Measurements from ENCODE around the gene ARL6IP5. TPM values are rescaled to one million over a fixed set of nuclear protein-coding genes. Genes with fewer than 3 reads are reported as not detected.
A peak's percentile ranks its signal among the peaks of the same experiment; 100 is the strongest.

Gene ARL6IP5
- total RNA-seq, 4 donors from 2014 or later, result 35.9 to 101 (median 63.0) TPM

- H3K27me3 ChIP-seq, result no peaks in the 10 kb centered on the region
- TF ChIP-seq POLR2A (IDR thresholded peaks at IDR 0.05), result no peak
- H3K27ac ChIP-seq, result peak overlapping the region in 3 of 4 donors; percentile 53 to 96 (median 91)
- H3K4me3 ChIP-seq, result no peak overlapping the region
- no peak for DNase-seq
- intact Hi-C loops (cut with DNase I), result no loop called here
- H3K9me3 ChIP-seq, result no peaks in the 10 kb centered on the region
- H3K36me3 ChIP-seq, result peaks cover 0 to 25% (median 0%) of the 10 kb centered on the region in 3 donors
- WGBS, 2 donors, result 87% methylated on average over 5 of the region's 5 CpGs; no CpG with 5 or more reads in 1 of the 2 donors
- peaks cover 29 to 80% (median 53%) of the 10 kb centered on the region in 3 donors for H3K4me1 ChIP-seq
Observed at GRCh38 chr3:69096299-69096698, 11.6 kb downstream of the ARL6IP5 start.

DNA sequence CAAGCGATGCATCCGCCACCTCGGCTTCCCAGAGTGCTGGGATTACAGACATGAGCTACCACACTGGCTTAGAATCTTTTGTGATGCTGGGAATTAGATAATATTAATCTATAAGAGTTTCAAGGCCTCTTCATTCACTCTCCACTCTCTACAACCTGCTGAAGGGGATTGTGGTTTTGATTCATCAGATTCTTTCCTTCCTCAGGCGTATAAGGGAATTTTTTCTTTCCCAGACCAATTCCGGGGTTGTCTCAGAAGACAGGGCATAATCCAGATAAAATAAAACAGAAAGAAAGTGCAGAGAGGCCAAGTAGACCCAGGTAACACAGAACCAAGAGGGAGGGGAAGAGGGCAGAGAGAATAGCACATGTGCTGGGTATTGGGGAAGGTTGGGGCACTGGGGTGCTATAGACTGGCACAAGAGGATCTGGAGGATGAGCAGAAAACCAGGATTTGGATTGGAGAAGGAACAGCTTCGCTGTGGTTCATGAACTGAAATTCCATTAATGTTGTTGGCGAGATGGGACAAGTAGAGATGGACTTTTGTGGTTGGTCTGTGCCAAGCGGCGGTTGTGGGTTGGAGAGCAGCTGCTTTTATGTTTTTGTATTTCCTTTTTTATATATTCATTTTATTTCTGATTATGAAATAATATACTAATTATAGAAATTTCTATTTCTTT, 12.8 kb downstream of the ARL6IP5 start:
- DNase-seq, result no peak
- Histone ChIP-seq H3K27ac (peak overlapping the region in 1 of 4 donors; percentile 25), H3K9me3 (no peaks in the 10 kb centered on the region), H3K4me3 (no peak overlapping the region), H3K27me3 (no peaks in the 10 kb centered on the region), H3K36me3 (peaks cover 0 to 38% (median 8%) of the 10 kb centered on the region in 3 donors), H3K4me1 (peaks cover 19 to 68% (median 40%) of the 10 kb centered on the region in 3 donors)
- 65 to 68% methylated on average over 9 of the region's 9 CpGs for WGBS, 2 donors
- intact Hi-C loops (cut with DNase I), result no loop called here
- TF ChIP-seq CTCF (IDR thresholded peaks at IDR 0.05) (no peak), POLR2A (IDR thresholded peaks at IDR 0.05) (no peak)

DNA sequence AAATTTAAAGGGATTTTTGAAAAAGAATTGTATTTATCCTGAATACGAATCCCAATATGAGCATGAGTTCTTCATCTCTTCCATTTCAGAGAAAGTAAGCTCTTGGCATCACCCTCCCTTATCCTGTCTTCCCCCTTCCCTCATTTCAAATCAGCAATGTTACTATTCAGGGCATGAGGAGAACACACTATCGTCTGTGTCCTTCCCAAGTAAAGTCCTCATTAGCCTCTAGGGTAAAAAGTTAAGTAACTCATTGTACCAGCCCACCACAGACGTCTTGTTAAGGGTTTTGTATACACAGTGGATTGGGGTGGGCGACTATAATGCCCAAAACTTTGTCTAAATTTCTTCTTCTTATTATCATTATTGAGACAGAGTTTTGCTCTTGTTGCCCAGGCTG, 14.8 kb downstream of the ARL6IP5 start:
- intact Hi-C loops (cut with DNase I), result no loop called here
- Histone ChIP-seq H3K27me3 (no peaks in the 10 kb centered on the region), H3K4me3 (no peak overlapping the region), H3K27ac (no peak overlapping the region), H3K4me1 (peaks cover 5 to 47% (median 22%) of the 10 kb centered on the region in 3 donors), H3K36me3 (peaks cover 0 to 57% (median 16%) of the 10 kb centered on the region in 3 donors), H3K9me3 (no peaks in the 10 kb centered on the region)
- no peak for DNase-seq
- TF ChIP-seq CTCF (IDR thresholded peaks at IDR 0.05) (no peak), POLR2A (IDR thresholded peaks at IDR 0.05) (no peak)
- 83 to 97% methylated on average over 4 of the region's 4 CpGs for WGBS, 2 donors

DNA sequence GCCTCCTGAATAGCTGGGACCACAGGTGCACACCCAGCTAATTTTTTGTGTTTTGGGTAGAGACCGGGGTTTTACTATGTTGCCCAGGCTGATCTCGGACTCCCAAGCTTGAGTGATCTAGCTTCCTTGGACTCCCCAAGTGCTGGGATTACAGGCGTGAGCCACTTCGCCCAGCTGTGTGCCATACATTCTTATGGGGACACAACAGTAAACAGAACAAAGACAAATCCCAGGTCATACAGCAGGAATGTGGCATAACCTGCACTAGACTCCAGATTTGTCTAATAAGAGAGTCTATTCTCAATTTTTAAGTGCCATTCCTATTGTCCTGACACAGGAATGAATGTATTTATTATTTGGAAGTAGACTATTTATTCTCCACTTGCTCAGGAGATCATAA, 17.6 kb downstream of the ARL6IP5 start:
- H3K36me3 ChIP-seq, result peaks cover 0 to 62% (median 18%) of the 10 kb centered on the region in 3 donors
- 94 to 100% methylated on average over 1 to 4 of the region's 4 CpGs for WGBS, 2 donors

GRCh38 chr3:69103123-69103522, 18.4 kb downstream of the ARL6IP5 start:
- no peak for TF ChIP-seq CTCF (IDR thresholded peaks at IDR 0.05)
- TF ChIP-seq POLR2A (IDR thresholded peaks at IDR 0.05), result no peak
- no peaks in the 10 kb centered on the region for H3K9me3 ChIP-seq
- intact Hi-C loops (cut with DNase I), result no loop called here
- no peak overlapping the region for H3K4me3 ChIP-seq
- no peaks in the 10 kb centered on the region for H3K27me3 ChIP-seq
- DNase-seq, result no peak
- H3K4me1 ChIP-seq, result peaks cover 0 to 21% (median 0%) of the 10 kb centered on the region in 3 donors
- no peak overlapping the region for H3K27ac ChIP-seq
- H3K36me3 ChIP-seq, result peaks cover 0 to 62% (median 18%) of the 10 kb centered on the region in 3 donors
- 84 to 91% methylated on average over 3 of the region's 3 CpGs for whole genome bisulfite sequencing, 2 donors

More for the DNA sequence above, 17.6 kb downstream of the ARL6IP5 start:
- intact Hi-C loops (cut with DNase I), result no loop called here
- Histone ChIP-seq H3K27me3 (no peaks in the 10 kb centered on the region), H3K4me3 (no peak overlapping the region), H3K27ac (no peak overlapping the region), H3K9me3 (no peaks in the 10 kb centered on the region), H3K4me1 (peaks cover 3 to 28% (median 4%) of the 10 kb centered on the region in 3 donors)
- DNase-seq, result no peak
- TF ChIP-seq CTCF (IDR thresholded peaks at IDR 0.05) (no peak), POLR2A (IDR thresholded peaks at IDR 0.05) (no peak)
